Hepatocyte (in vitro differentiated cells): ENCODE results near the gene CEACAM20. TPM values are rescaled to one million over a fixed set of nuclear protein-coding genes. Genes with fewer than 3 reads are reported as not detected.

Experiments
- DNase-seq: peaks from one replicate; pipeline ENCODE4 v3.0.0-alpha.2; 2016; ENCODE audit warnings: low spot score
- H2AFZ ChIP-seq: fragments of 200-600 bp; sonication (generic); 2 replicates; pipeline ENCODE4 v1.6.0; 2016; ENCODE audit warnings: antibody characterized with exemption, mild to moderate bottlenecking
- H3K27ac ChIP-seq: fragments of 200-600 bp; sonication (generic); 2 replicates; pipeline ENCODE4 v1.5.1; 2016; ENCODE audit warnings: mild to moderate bottlenecking
- H3K27me3 ChIP-seq: fragments of 200-600 bp; sonication (generic); 2 replicates; pipeline ENCODE4 v1.6.1; 2016
- H3K36me3 ChIP-seq: fragments of 200-600 bp; sonication (generic); replicated peaks from 2 replicates; pipeline ENCODE4 v1.5.1; 2016; ENCODE audit warnings: low read depth; ENCODE audit not compliant: insufficient read depth
- H3K4me1 ChIP-seq: fragments of 200-600 bp; sonication (generic); 2 replicates; pipeline ENCODE4 v1.5.1; 2016; ENCODE audit warnings: mild to moderate bottlenecking, moderate library complexity; ENCODE audit not compliant: insufficient read depth
- H3K4me2 ChIP-seq: fragments of 200-600 bp; sonication (generic); 2 replicates; pipeline ENCODE4 v1.6.0; 2016
- H3K4me3 ChIP-seq: fragments of 200-600 bp; sonication (generic); 2 replicates; pipeline ENCODE4 v1.5.1; 2016; ENCODE audit warnings: mild to moderate bottlenecking
- H3K79me2 ChIP-seq: fragments of 200-600 bp; sonication (generic); 2 replicates; pipeline ENCODE4 v1.6.0; 2017; ENCODE audit warnings: mild to moderate bottlenecking
- H3K9me2 ChIP-seq: fragments of 200-600 bp; sonication (generic); replicated peaks from 2 replicates; pipeline ENCODE4 v1.6.0; 2017; ENCODE audit warnings: mild to moderate bottlenecking; ENCODE audit not compliant: insufficient read depth
- H3K9me3 ChIP-seq: fragments of 200-600 bp; sonication (generic); 2 replicates; pipeline ENCODE4 v1.5.1; 2016; ENCODE audit warnings: low read depth, mild to moderate bottlenecking
- H4K20me1 ChIP-seq: fragments of 200-600 bp; sonication (generic); 2 replicates; pipeline ENCODE4 v1.6.0; 2016; ENCODE audit warnings: mild to moderate bottlenecking; ENCODE audit not compliant: insufficient read depth, poor library complexity, severe bottlenecking
- CTCF ChIP-seq: fragments of 200-600 bp; sonication (generic); IDR thresholded peaks from 2 replicates; pipeline ENCODE4 v1.5.1; 2016; ENCODE audit warnings: antibody characterized with exemption, mild to moderate bottlenecking; ENCODE audit not compliant: poor library complexity
- EZH2 ChIP-seq: fragments of 200-600 bp; sonication (generic); IDR thresholded peaks from 2 replicates; pipeline ENCODE4 v1.6.1; 2016; ENCODE audit warnings: antibody characterized with exemption, mild to moderate bottlenecking, borderline replicate concordance
- EZH2phosphoT487 ChIP-seq: fragments of 200-600 bp; sonication (generic); IDR thresholded peaks from one replicate; pipeline ENCODE4 v1.6.1; 2018; ENCODE audit warnings: antibody characterized with exemption, mild to moderate bottlenecking, low read depth, moderate library complexity; ENCODE audit not compliant: unreplicated experiment, severe bottlenecking
- WGBS: methylation state at CpG from one replicate; pipeline ENCODE4 v1.1.6; 2016; ENCODE audit warnings: low lambda C conversion rate; ENCODE audit errors: missing lambda C conversion rate; 5-methylcytosine and 5-hydroxymethylcytosine counted together
- polyA plus RNA-seq: library from polyadenylated mRNA; unstranded; fragments of >200 nt; fragmentation: Nextera tagmentation; extraction: Ambion mirVana; gene quantifications from 2 replicates; pipeline ENCODE4 v1.2.1, GENCODE V29; 2016
- total RNA-seq: library from RNA; depleted of rRNA; stranded (reverse); fragments of >200 nt; gene quantifications from 2 replicates; pipeline ENCODE4 v1.2.3, GENCODE V29; 2014

The CEACAM20 gene
- total and polyA plus RNA-seq, 2 experiments from 2014 or later = 0.39 to 1.5 TPM

GRCh38 chr19:44509478-44509877, 20.0 kb downstream of the CEACAM20 start:
- Histone ChIP-seq H3K27me3 (no peaks in the 10 kb centered on the region), H3K27ac (no peak overlapping the region), H3K9me3 (no peaks in the 10 kb centered on the region), H3K36me3 (no peaks in the 10 kb centered on the region), H3K4me3 (no peak overlapping the region), H4K20me1 (no peaks in the 10 kb centered on the region), H3K79me2 (no peaks in the 10 kb centered on the region), H3K4me1 (no peaks in the 10 kb centered on the region), H2AFZ (no peak overlapping the region), H3K4me2 (no peak overlapping the region), H3K9me2 (no peaks in the 10 kb centered on the region)
- DNase-seq = no peak
- TF ChIP-seq EZH2 (no peak), CTCF (no peak), EZH2phosphoT487 (no peak)

GRCh38 chr19:44499962-44500949, 29.2 kb downstream of the CEACAM20 start, which contains the start of gene ZNF180:
Gene ZNF180 (minus strand): TSS chr19:44500522. CDS start chr19:44497334, 3,188 bp downstream.
- Histone ChIP-seq H3K4me3 (peak within 1 kb of the TSS; percentile 74), H3K9me3 (peaks cover 15% of the 10 kb centered on the region), H4K20me1 (no peaks in the 10 kb centered on the region), H3K36me3 (peaks cover 4% of the 10 kb centered on the region), H3K27ac (peak within 1 kb of the TSS; percentile 88), H3K4me1 (peaks cover 7% of the 10 kb centered on the region), H3K27me3 (no peaks in the 10 kb centered on the region), H2AFZ (peak within 1 kb of the TSS; percentile 75), H3K9me2 (no peaks in the 10 kb centered on the region), H3K79me2 (peaks cover 46% of the 10 kb centered on the region), H3K4me2 (peak within 1 kb of the TSS; percentile 89)
- 1% methylated on average over 70 of the region's 78 CpGs for WGBS
- TF ChIP-seq EZH2 (no peak), CTCF (peak; percentile 24), EZH2phosphoT487 (no peak)
- peak; percentile 98 for DNase-seq

- peak overlapping the region; percentile 74 for H3K4me3 ChIP-seq
- H3K27me3 ChIP-seq = no peaks in the 10 kb centered on the region
- no peaks in the 10 kb centered on the region for H3K9me2 ChIP-seq
- peaks cover 4% of the 10 kb centered on the region for H3K36me3 ChIP-seq
- H4K20me1 ChIP-seq = no peaks in the 10 kb centered on the region
- peak overlapping the region; percentile 89 for H3K4me2 ChIP-seq
- no peak for DNase-seq
- WGBS = 14% methylated on average over 6 of the region's 6 CpGs
- peaks cover 53% of the 10 kb centered on the region for H3K79me2 ChIP-seq
- TF ChIP-seq CTCF (no peak), EZH2 (no peak), EZH2phosphoT487 (no peak)
- H2AFZ ChIP-seq = peak overlapping the region; percentile 63
- H3K9me3 ChIP-seq = peaks cover 18% of the 10 kb centered on the region
- no peak overlapping the region for H3K27ac ChIP-seq
- H3K4me1 ChIP-seq = peaks cover 7% of the 10 kb centered on the region
Observed at GRCh38 chr19:44499559-44499958, 29.9 kb downstream of the CEACAM20 start.
